ENCODE measurements around the gene CDC16. TPM values are rescaled to one million over a fixed set of nuclear protein-coding genes. Genes with fewer than 3 reads are reported as not detected.

The CDC16 gene
- total and polyA plus RNA-seq, 2 of the 13 experiments (the other 11 are each of a cell fraction or from before 2014, with no cell fraction given), result 24.2 to 60.9 TPM

DNA sequence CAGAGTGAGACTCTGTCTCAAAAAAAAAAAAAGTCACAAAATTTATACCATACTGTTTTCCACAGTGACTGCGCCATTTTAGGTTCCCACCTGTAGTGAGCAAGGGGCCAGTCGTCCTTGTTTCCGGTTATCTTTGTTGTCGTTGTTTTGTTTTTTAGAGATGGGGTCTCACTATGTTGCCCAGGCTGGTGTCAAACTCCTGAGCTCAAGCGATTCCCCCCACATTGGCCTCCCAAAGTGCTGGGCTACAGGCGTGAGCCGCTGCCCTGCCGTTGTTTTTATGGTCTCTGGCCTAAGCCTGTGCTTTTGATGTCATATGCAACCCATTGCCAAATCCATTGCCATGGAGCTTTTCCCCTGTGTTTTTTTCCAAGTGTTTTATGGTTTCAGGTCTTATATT, 50.0 kb downstream of the CDC16 start:
- H3K79me2 ChIP-seq (ENCODE audit: insufficient read depth, low read length), result peaks cover 44% of the 10 kb centered on the region
- ChIA-PET POLR2A (no interaction called here), CTCF (ENCODE audit: low intra/inter-chr PET ratio, low total read pairs) (no interaction called here)
- peaks cover 41% of the 10 kb centered on the region for H3K4me1 ChIP-seq (ENCODE audit: insufficient read depth, low read length)
- no peak for FAIRE-seq
- H3K36me3 ChIP-seq (replicated peaks in 1 of 2; ENCODE audit: control insufficient read depth in 1 of 2, insufficient read depth in 2 of 2, low read length in 2 of 2), result peaks cover 8 to 46% of the 10 kb centered on the region in 2 experiments; a peak in 4 of 5 replicates
- no peak overlapping the region for H3K4me2 ChIP-seq (ENCODE audit: low read depth, low read length)
- no peak overlapping the region for H3K27ac ChIP-seq (ENCODE audit: extremely low read length, insufficient read depth, low read length)
- H3K27me3 ChIP-seq (ENCODE audit: control insufficient read depth in 1 of 2, insufficient read depth in 2 of 2, low read length in 2 of 2), result no peaks in the 10 kb centered on the region; a peak in 1 of 5 replicates
- H3K4me3 ChIP-seq (replicated peaks in 1 of 3; ENCODE audit: insufficient read depth in 1 of 3, low read depth in 2 of 3, low read length in 3 of 3), result no peak overlapping the region
- H3K9ac ChIP-seq (ENCODE audit: insufficient read depth, low read depth, low read length), result no peak overlapping the region
- H2AFZ ChIP-seq (ENCODE audit: low read length), result no peak overlapping the region
- peaks cover 7% of the 10 kb centered on the region; the same call in 1 of the 2 replicates for H4K20me1 ChIP-seq (ENCODE audit: insufficient read depth, low read length)
- in situ Hi-C loops (cut with HindIII; ENCODE audit: extremely low pct_ligation_motif_present, low pct_unique_long_range_greater_than_20kb) (no loop called here), intact Hi-C loops (cut with micrococcal nuclease; ENCODE audit: unreplicated experiment) (no loop called here)
- DNase-seq (ENCODE audit: low spot score), result no peak
- 96% methylated on average over 8 of the region's 8 CpGs for WGBS (ENCODE audit: low lambda C conversion rate)
- H3K9me3 ChIP-seq (ENCODE audit: low read length), result no peaks in the 10 kb centered on the region
- TF ChIP-seq ZNF143 (CRISPR knock-in tag; IDR thresholded peaks at IDR 0.05) (no peak), KLF16 (CRISPR knock-in tag; IDR thresholded peaks at IDR 0.05) (no peak), SETDB1 (CRISPR knock-in tag; IDR thresholded peaks at IDR 0.05; ENCODE audit: borderline replicate concordance) (no peak), RXRB (CRISPR knock-in tag; IDR thresholded peaks at IDR 0.05; ENCODE audit: borderline replicate concordance) (no peak), ZNF121 (CRISPR knock-in tag; IDR thresholded peaks at IDR 0.05) (peak; percentile 70; the same call in 1 of the 2 replicates)
- TF ChIP-seq, protein P1, sequence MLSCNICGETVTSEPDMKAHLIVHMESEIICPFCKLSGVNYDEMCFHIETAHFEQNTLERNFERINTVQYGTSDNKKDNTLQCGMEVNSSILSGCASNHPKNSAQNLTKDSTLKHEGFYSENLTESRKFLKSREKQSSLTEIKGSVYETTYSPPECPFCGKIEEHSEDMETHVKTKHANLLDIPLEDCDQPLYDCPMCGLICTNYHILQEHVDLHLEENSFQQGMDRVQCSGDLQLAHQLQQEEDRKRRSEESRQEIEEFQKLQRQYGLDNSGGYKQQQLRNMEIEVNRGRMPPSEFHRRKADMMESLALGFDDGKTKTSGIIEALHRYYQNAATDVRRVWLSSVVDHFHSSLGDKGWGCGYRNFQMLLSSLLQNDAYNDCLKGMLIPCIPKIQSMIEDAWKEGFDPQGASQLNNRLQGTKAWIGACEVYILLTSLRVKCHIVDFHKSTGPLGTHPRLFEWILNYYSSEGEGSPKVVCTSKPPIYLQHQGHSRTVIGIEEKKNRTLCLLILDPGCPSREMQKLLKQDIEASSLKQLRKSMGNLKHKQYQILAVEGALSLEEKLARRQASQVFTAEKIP (CRISPR knock-in tag; IDR thresholded peaks at IDR 0.05; ENCODE audit: borderline replicate concordance), result no peak
- no TSS peak for BruUV-seq (replicated peaks)
- no peak for ATAC-seq
